Measurements from ENCODE around the gene INSRR. TPM values are rescaled to one million over a fixed set of nuclear protein-coding genes. Genes with fewer than 3 reads are reported as not detected.

INSRR gene
- total and polyA plus RNA-seq, 9 of the 15 experiments (the other 6 are each of a cell fraction or from before 2014, with no cell fraction given), result 0.03 to 0.18 (median 0.06) TPM; not detected in 3

GRCh38 chr1:156882543-156882942 is 23.6 kb upstream of the INSRR start (continued):
- TF ChIP-seq IRF1 (CRISPR knock-in tag; IDR thresholded peaks at IDR 0.05; ENCODE audit: borderline replicate concordance), result no peak
- no peak for TF ChIP-seq POU5F1 (IDR thresholded peaks at IDR 0.05; ENCODE audit: borderline replicate concordance, low read depth, low read length, partially characterized antibody)
- TF ChIP-seq IFI16 (CRISPR knock-in tag; IDR thresholded peaks at IDR 0.05), result no peak
- TF ChIP-seq TCF3 (CRISPR knock-in tag; IDR thresholded peaks at IDR 0.05), result peak; percentile 77
- no peak for TF ChIP-seq ARID2 (IDR thresholded peaks at IDR 0.05)
- TF ChIP-seq MBD2 (IDR thresholded peaks at IDR 0.05; ENCODE audit: borderline replicate concordance, low read depth), result no peak
- no peak for TF ChIP-seq NFIC (IDR thresholded peaks at IDR 0.05)
- peak; percentile 65; the same call in 1 of the 2 replicates for TF ChIP-seq DMBX1 (CRISPR knock-in tag; IDR thresholded peaks at IDR 0.05; ENCODE audit: borderline replicate concordance)
- peak; percentile 46 for TF ChIP-seq TAL1 (IDR thresholded peaks at IDR 0.05)
- no peak; the same call in 1 of the 2 replicates for TF ChIP-seq ESRRA (IDR thresholded peaks at IDR 0.05; ENCODE audit: borderline replicate concordance, low read depth)
- no peak for TF ChIP-seq ZNF277 (CRISPR knock-in tag; IDR thresholded peaks at IDR 0.05; ENCODE audit: borderline replicate concordance)
- TF ChIP-seq CBFB (CRISPR knock-in tag; IDR thresholded peaks at IDR 0.05), result 0 out of 2 replicates have a peak, but pooled peaks have one; percentile 17
- TF ChIP-seq POLR2A (conservative IDR thresholded peaks at IDR 0.05), result no peak
- TF ChIP-seq, protein P1, sequence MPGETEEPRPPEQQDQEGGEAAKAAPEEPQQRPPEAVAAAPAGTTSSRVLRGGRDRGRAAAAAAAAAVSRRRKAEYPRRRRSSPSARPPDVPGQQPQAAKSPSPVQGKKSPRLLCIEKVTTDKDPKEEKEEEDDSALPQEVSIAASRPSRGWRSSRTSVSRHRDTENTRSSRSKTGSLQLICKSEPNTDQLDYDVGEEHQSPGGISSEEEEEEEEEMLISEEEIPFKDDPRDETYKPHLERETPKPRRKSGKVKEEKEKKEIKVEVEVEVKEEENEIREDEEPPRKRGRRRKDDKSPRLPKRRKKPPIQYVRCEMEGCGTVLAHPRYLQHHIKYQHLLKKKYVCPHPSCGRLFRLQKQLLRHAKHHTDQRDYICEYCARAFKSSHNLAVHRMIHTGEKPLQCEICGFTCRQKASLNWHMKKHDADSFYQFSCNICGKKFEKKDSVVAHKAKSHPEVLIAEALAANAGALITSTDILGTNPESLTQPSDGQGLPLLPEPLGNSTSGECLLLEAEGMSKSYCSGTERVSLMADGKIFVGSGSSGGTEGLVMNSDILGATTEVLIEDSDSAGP (CRISPR knock-in tag; IDR thresholded peaks at IDR 0.05), result no peak
- TF ChIP-seq FOXP1 (CRISPR knock-in tag; IDR thresholded peaks at IDR 0.05), result no peak
- no peak for TF ChIP-seq PCBP2 (IDR thresholded peaks at IDR 0.05; ENCODE audit: low read depth, low read length, poor library complexity, severe bottlenecking)
- peak; percentile 78 for TF ChIP-seq ARID1B (IDR thresholded peaks at IDR 0.05)

All from K562 (cell line).